ENCODE measurements around the gene CREBRF. TPM values are rescaled to one million over a fixed set of nuclear protein-coding genes. Genes with fewer than 3 reads are reported as not detected.
"Not testable (repeated sequence)": the region's sequence is repeated elsewhere in the genome, so short reads cannot be mapped to it uniquely, and the experiment has no call there.

The CREBRF gene
- total and polyA plus RNA-seq, 4 experiments from 2014 or later: 54.8 to 102 (median 97.3) TPM

DNA sequence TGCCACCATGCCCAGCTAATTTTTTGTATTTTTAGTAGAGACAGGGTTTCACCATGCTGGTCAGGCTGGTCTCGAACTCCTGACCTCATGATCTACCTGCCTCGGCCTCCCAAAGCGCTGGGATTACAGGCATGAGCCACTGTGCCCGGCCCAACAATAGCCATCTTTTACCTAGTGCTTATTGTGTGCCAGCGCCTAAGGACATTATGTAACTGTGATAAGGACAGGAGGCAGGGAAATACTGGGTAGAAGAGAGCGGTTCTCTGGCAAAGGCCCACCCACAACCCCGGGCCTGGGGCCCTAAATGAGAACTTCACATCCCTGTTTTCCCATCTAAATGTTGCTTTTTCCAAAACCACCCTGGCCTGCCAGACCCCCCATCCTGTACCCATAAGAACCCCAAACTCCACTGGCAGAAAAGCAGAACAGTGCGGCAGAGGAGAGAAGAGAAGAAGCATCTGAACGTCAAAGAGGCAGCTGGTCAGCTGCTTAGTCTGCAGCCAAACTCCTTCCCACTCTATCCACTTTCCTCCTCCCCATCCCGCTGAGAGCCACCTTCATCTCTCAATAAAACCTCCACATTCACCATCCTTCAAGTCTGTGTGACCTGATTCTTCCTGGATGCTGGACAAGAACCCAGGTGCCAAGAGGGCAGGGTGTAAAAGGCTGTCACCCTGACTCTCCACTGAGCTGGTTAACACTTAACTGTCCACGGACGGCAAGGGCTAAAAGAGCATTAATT lies 8.9 kb upstream of the CREBRF start:
- POLR2A ChIA-PET (ENCODE audit: partially characterized antibody); H3K4me3 Mint-ChIP-seq; H3K36me3 Mint-ChIP-seq; H3K4me3 ChIP-seq (ENCODE audit: low read length in 2 of 2); H3K9me3 ChIP-seq (ENCODE audit: control insufficient read depth in 1 of 2, low read length in 2 of 2); H3K36me3 ChIP-seq (ENCODE audit: insufficient read depth, low read length); H3K4me1 Mint-ChIP-seq; DNase-seq; H3K27ac ChIP-seq (ENCODE audit: low read depth, low read length); H3K27me3 ChIP-seq (ENCODE audit: insufficient read depth, low read length); H3K4me1 ChIP-seq (ENCODE audit: insufficient read depth, low read length); H3K9me3 Mint-ChIP-seq; H3K27me3 Mint-ChIP-seq; intact Hi-C loops (cut with micrococcal nuclease): not testable (repeated sequence)
- CTCF ChIA-PET (ENCODE audit: partially characterized antibody): interaction anchor here (1.1 kb wide), 1 partner anchor 95 kb away, joined by 4 read pairs; no protein-coding TSS in a partner anchor
- H3K27ac Mint-ChIP-seq: peak overlapping the region in 1 of 7 donors; percentile 58

DNA sequence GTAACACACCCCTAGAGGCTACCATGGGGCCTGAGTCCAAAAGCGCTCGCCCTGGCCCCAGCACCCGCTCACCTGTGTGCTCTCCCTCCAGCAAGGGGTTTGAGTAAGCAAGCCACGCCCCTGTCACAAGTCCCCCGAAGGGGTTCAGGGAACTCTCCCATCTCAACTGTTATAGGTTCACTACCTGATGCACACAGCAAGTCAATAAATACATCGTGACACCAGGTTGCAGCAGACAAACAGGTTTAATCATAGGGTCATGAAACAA lies 8.4 kb upstream of the CREBRF start:
- H3K36me3 Mint-ChIP-seq: no peaks in the 10 kb centered on the region
- Histone ChIP-seq H3K4me3 (ENCODE audit: low read length in 2 of 2) (no peak overlapping the region), H3K36me3 (ENCODE audit: insufficient read depth, low read length) (no peaks in the 10 kb centered on the region), H3K27me3 (ENCODE audit: insufficient read depth, low read length) (no peaks in the 10 kb centered on the region), H3K4me1 (ENCODE audit: insufficient read depth, low read length) (no peaks in the 10 kb centered on the region), H3K9me3 (ENCODE audit: control insufficient read depth in 1 of 2, low read length in 2 of 2) (no peaks in the 10 kb centered on the region), H3K27ac (ENCODE audit: low read depth, low read length) (no peak overlapping the region)
- H3K4me1 Mint-ChIP-seq: peaks cover 0 to 1% (median 0%) of the 10 kb centered on the region in 4 donors
- DNase-seq: no peak
- no peaks in the 10 kb centered on the region for H3K9me3 Mint-ChIP-seq
- H3K4me3 Mint-ChIP-seq: no peak overlapping the region
- H3K27ac Mint-ChIP-seq: peak overlapping the region in 3 of 7 donors; percentile 46 to 60 (median 58)
- intact Hi-C loops (cut with micrococcal nuclease): no loop called here
- ChIA-PET CTCF (ENCODE audit: partially characterized antibody) (no interaction called here), POLR2A (ENCODE audit: partially characterized antibody) (no interaction called here)
- H3K27me3 Mint-ChIP-seq: no peaks in the 10 kb centered on the region

GRCh38 chr5:173050791-173051190 lies 5.4 kb upstream of the CREBRF start:
- CTCF ChIA-PET (ENCODE audit: partially characterized antibody): interaction anchor here (0.8 to 1.8 kb wide), 2 partner anchors 11 to 72 kb away, joined by 4 to 6 read pairs; no protein-coding TSS in a partner anchor
- peak overlapping the region in 1 of 7 donors; percentile 67 for H3K27ac Mint-ChIP-seq
- Histone ChIP-seq H3K4me1 (ENCODE audit: insufficient read depth, low read length) (peaks cover 11% of the 10 kb centered on the region), H3K4me3 (ENCODE audit: low read length in 2 of 2) (no peak overlapping the region), H3K27me3 (ENCODE audit: insufficient read depth, low read length) (no peaks in the 10 kb centered on the region), H3K36me3 (ENCODE audit: insufficient read depth, low read length) (no peaks in the 10 kb centered on the region), H3K27ac (ENCODE audit: low read depth, low read length) (no peak overlapping the region), H3K9me3 (ENCODE audit: control insufficient read depth in 1 of 2, low read length in 2 of 2) (no peaks in the 10 kb centered on the region)
- no peak for DNase-seq
- H3K4me3 Mint-ChIP-seq: no peak overlapping the region
- intact Hi-C loops (cut with micrococcal nuclease): loop anchor here (10.0 kb wide), 1 partner anchor 1666 kb away; the partner anchor contains the start of gene NPM1
- no peaks in the 10 kb centered on the region for H3K9me3 Mint-ChIP-seq
- H3K4me1 Mint-ChIP-seq: peaks cover 8 to 20% (median 14%) of the 10 kb centered on the region in 4 donors
- H3K36me3 Mint-ChIP-seq: peaks cover 0 to 2% of the 10 kb centered on the region in 2 donors
- POLR2A ChIA-PET (ENCODE audit: partially characterized antibody): interaction anchor here (0.5 to 1.1 kb wide), 2 partner anchors 67 to 92 kb away, joined by 3 read pairs; partner anchors contain the start of genes ATP6V0E1 and RPL26L1
- no peaks in the 10 kb centered on the region for H3K27me3 Mint-ChIP-seq

DNA sequence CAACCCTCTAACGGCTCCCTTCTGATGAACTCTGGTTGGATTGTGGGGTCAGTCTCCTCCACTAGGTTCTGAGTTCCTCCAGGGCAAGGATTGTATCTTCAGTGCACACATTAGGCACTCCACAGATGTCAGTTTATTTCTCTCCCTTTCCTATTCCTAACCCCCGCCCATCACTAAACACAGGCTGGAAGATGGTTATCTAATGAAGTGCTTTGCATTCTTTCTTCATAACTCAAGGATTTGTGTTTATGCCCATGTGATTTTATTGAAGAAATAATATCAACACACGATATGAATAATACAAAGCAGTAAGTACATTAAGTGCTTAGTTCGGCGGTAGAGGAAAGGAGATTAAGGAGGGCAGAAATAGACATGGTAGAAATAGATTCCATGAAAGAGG lies 4.4 kb upstream of the CREBRF start:
- intact Hi-C loops (cut with micrococcal nuclease): loop anchor here (10.0 kb wide), 1 partner anchor 1667 kb away; the partner anchor contains the start of gene NPM1
- Histone ChIP-seq H3K27ac (ENCODE audit: low read depth, low read length) (no peak overlapping the region), H3K27me3 (ENCODE audit: insufficient read depth, low read length) (no peaks in the 10 kb centered on the region), H3K9me3 (ENCODE audit: control insufficient read depth in 1 of 2, low read length in 2 of 2) (no peaks in the 10 kb centered on the region), H3K4me3 (ENCODE audit: low read length in 2 of 2) (no peak overlapping the region), H3K36me3 (ENCODE audit: insufficient read depth, low read length) (no peaks in the 10 kb centered on the region), H3K4me1 (ENCODE audit: insufficient read depth, low read length) (peaks cover 11% of the 10 kb centered on the region)
- Mint-ChIP-seq H3K36me3 (peaks cover 0 to 6% of the 10 kb centered on the region in 2 donors), H3K4me1 (peaks cover 9 to 24% (median 16%) of the 10 kb centered on the region in 4 donors), H3K4me3 (no peak overlapping the region), H3K27me3 (no peaks in the 10 kb centered on the region), H3K27ac (peak overlapping the region in 2 of 7 donors; percentile 8 to 41), H3K9me3 (no peaks in the 10 kb centered on the region)
- DNase-seq: no peak
- POLR2A ChIA-PET (ENCODE audit: partially characterized antibody): no interaction called here
- CTCF ChIA-PET (ENCODE audit: partially characterized antibody): no interaction called here

DNA sequence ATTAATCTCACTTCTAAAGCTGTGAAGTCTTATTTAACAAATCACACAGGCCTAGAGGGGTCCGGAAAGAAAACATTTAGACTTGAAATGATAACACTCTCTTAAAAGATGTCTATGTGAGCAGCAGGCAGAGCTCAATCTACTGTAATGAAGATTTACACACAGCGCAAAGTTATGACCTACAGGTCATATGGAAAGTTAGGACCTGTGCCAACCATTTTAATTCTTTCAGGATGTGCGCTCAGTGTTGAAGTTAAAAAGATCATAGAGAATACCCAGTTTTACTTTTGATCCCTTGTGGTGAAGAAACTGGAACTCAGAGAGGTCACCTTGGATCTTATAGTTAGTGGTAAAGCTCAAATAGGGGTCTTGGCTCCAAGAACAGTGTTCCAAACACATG lies 3.1 kb upstream of the CREBRF start:
- H3K27ac ChIP-seq (ENCODE audit: low read depth, low read length): no peak overlapping the region
- peak overlapping the region in 1 of 7 donors; percentile 21 for H3K27ac Mint-ChIP-seq
- no peak overlapping the region for H3K4me3 ChIP-seq (ENCODE audit: low read length in 2 of 2)
- H3K36me3 ChIP-seq (ENCODE audit: insufficient read depth, low read length): no peaks in the 10 kb centered on the region
- H3K36me3 Mint-ChIP-seq: peaks cover 0 to 15% of the 10 kb centered on the region in 2 donors
- ChIA-PET CTCF (ENCODE audit: partially characterized antibody) (interaction anchor here (0.5 to 1.3 kb wide), 2 partner anchors 10 to 13 kb away, joined by 3 to 5 read pairs; no protein-coding TSS in a partner anchor), POLR2A (ENCODE audit: partially characterized antibody) (interaction anchor here (1.1 kb wide), 1 partner anchor 12 kb away, joined by 5 read pairs; no protein-coding TSS in a partner anchor)
- intact Hi-C loops (cut with micrococcal nuclease): loop anchor here (10.0 kb wide), 1 partner anchor 1668 kb away; the partner anchor contains the start of gene NPM1
- H3K4me3 Mint-ChIP-seq: no peak overlapping the region
- H3K4me1 ChIP-seq (ENCODE audit: insufficient read depth, low read length): peaks cover 19% of the 10 kb centered on the region
- H3K9me3 Mint-ChIP-seq: no peaks in the 10 kb centered on the region
- no peaks in the 10 kb centered on the region for H3K27me3 Mint-ChIP-seq
- no peak for DNase-seq
- no peaks in the 10 kb centered on the region for H3K9me3 ChIP-seq (ENCODE audit: control insufficient read depth in 1 of 2, low read length in 2 of 2)
- H3K4me1 Mint-ChIP-seq: peaks cover 11 to 37% (median 21%) of the 10 kb centered on the region in 4 donors
- no peaks in the 10 kb centered on the region for H3K27me3 ChIP-seq (ENCODE audit: insufficient read depth, low read length)

GRCh38 chr5:173055042-173055721 lies 970 bp upstream of the CREBRF start:
- CTCF ChIA-PET (ENCODE audit: partially characterized antibody): no interaction called here
- no peaks in the 10 kb centered on the region for H3K27me3 ChIP-seq (ENCODE audit: insufficient read depth, low read length)
- peak overlapping the region; percentile 95 for H3K27ac ChIP-seq (ENCODE audit: low read depth, low read length)
- no peaks in the 10 kb centered on the region for H3K9me3 Mint-ChIP-seq
- intact Hi-C loops (cut with micrococcal nuclease): loop anchor here (1.0 to 10.0 kb wide), 2 partner anchors 20 to 1670 kb away; partner anchors contain the start of gene NPM1
- peak overlapping the region; percentile 90 to 98 (median 95) for H3K27ac Mint-ChIP-seq
- H3K4me1 Mint-ChIP-seq: peaks cover 15 to 49% (median 31%) of the 10 kb centered on the region in 4 donors
- no peak for DNase-seq
- POLR2A ChIA-PET (ENCODE audit: partially characterized antibody): interaction anchor here (0.6 to 2.3 kb wide), 6 partner anchors 19 to 290 kb away, joined by 3 to 13 read pairs (median 3); partner anchors contain the start of genes ATP6V0E1 and RPL26L1
- H3K27me3 Mint-ChIP-seq: no peaks in the 10 kb centered on the region
- H3K9me3 ChIP-seq (ENCODE audit: control insufficient read depth in 1 of 2, low read length in 2 of 2): no peaks in the 10 kb centered on the region
- H3K4me3 Mint-ChIP-seq: peak overlapping the region; percentile 83 to 96 (median 88)
- peak overlapping the region; percentile 64 to 68 for H3K4me3 ChIP-seq (ENCODE audit: low read length in 2 of 2)
- H3K4me1 ChIP-seq (ENCODE audit: insufficient read depth, low read length): peaks cover 36% of the 10 kb centered on the region
- no peaks in the 10 kb centered on the region for H3K36me3 ChIP-seq (ENCODE audit: insufficient read depth, low read length)
- H3K36me3 Mint-ChIP-seq: peaks cover 0 to 20% of the 10 kb centered on the region in 2 donors

DNA sequence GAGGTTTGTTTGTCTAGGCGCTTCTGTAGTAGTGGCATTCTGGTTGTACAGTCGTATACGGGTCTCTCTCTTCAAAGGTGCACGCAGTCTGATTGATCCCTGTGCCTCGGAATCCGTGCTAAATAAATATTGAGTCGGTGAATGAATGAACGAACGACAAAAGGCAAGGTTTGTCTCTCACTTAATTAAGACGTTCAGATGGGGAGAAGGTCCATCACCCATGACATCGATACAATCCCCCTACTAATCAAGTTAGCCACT lies 500 bp upstream of the CREBRF start:
- no peaks in the 10 kb centered on the region for H3K9me3 ChIP-seq (ENCODE audit: control insufficient read depth in 1 of 2, low read length in 2 of 2)
- Mint-ChIP-seq H3K27me3 (no peaks in the 10 kb centered on the region), H3K9me3 (no peaks in the 10 kb centered on the region), H3K4me3 (peak overlapping the region; percentile 83 to 96 (median 88)), H3K4me1 (peaks cover 17 to 53% (median 34%) of the 10 kb centered on the region in 4 donors), H3K27ac (peak overlapping the region; percentile 90 to 98 (median 95)), H3K36me3 (peaks cover 3 to 22% of the 10 kb centered on the region in 2 donors)
- CTCF ChIA-PET (ENCODE audit: partially characterized antibody): no interaction called here
- peak overlapping the region; percentile 95 for H3K27ac ChIP-seq (ENCODE audit: low read depth, low read length)
- H3K4me1 ChIP-seq (ENCODE audit: insufficient read depth, low read length): peaks cover 41% of the 10 kb centered on the region
- no peak for DNase-seq
- H3K36me3 ChIP-seq (ENCODE audit: insufficient read depth, low read length): peaks cover 4% of the 10 kb centered on the region
- no peaks in the 10 kb centered on the region for H3K27me3 ChIP-seq (ENCODE audit: insufficient read depth, low read length)
- peak overlapping the region; percentile 64 to 68 for H3K4me3 ChIP-seq (ENCODE audit: low read length in 2 of 2)
- intact Hi-C loops (cut with micrococcal nuclease): loop anchor here (1.0 to 10.0 kb wide), 2 partner anchors 20 to 1671 kb away; partner anchors contain the start of gene NPM1
- POLR2A ChIA-PET (ENCODE audit: partially characterized antibody): interaction anchor here (1.0 to 2.3 kb wide), 3 partner anchors 20 to 290 kb away, joined by 3 to 13 read pairs (median 9); partner anchors contain the start of gene ATP6V0E1
